IMR-90 (cell line): Measurements from ENCODE around the gene ZNF488. TPM values are rescaled to one million over a fixed set of nuclear protein-coding genes. Genes with fewer than 3 reads are reported as not detected.

Experiments
- ATAC-seq: fragments of 200-7000 bp; cut with Tn5 transposase; 2 replicates; pipeline ENCODE4 v1.9.1; 2020; ENCODE audit warnings: low read depth, mild to moderate bottlenecking, moderate library complexity
- BruUV-seq: library from RNA; stranded (reverse); fragments of 400-500 nt; replicated peaks from 2 replicates; lab custom pipeline; 2021; lab: Mats Ljungman, UMichigan
- CTCF ChIA-PET: fragments of 300-600 bp; formaldehyde crosslinking; extraction: SDS; loops from one replicate; lab custom pipeline; 2021; ENCODE audit warnings: antibody characterized with exemption; lab: Yijun Ruan, JAX
- POLR2A ChIA-PET: fragments of 300-600 bp; sonication (Branson Sonifier 250); formaldehyde crosslinking; loops from one replicate; lab custom pipeline; 2022; ENCODE audit warnings: antibody characterized with exemption; ENCODE audit not compliant: unreplicated experiment; lab: Charles Lee
- DNase-seq: peaks from one replicate; pipeline ENCODE4 v3.0.0; 2013
- H2AFZ ChIP-seq: replicated peaks from 2 replicates; pipeline ENCODE3; 2013; ENCODE audit warnings: low read length, mild to moderate bottlenecking; ENCODE audit not compliant: poor library complexity
- H2AK5ac ChIP-seq: 2 replicates; pipeline ENCODE4 v1.6.1; 2013; ENCODE audit warnings: low read depth, low read length, inconsistent platforms
- H2AK9ac ChIP-seq: replicated peaks from 2 replicates; pipeline ENCODE3; 2013; ENCODE audit warnings: mild to moderate bottlenecking, low read depth, low read length, moderate library complexity; ENCODE audit not compliant: poor library complexity
- H2BK120ac ChIP-seq: 2 replicates; pipeline ENCODE4 v1.6.1; 2013; ENCODE audit warnings: low read depth, low read length, inconsistent platforms
- H2BK15ac ChIP-seq: 3 replicates; pipeline ENCODE4 v1.6.1; 2013; ENCODE audit warnings: low read depth, low read length, inconsistent platforms
- H2BK20ac ChIP-seq: 2 replicates; pipeline ENCODE4 v1.6.1; 2013; ENCODE audit warnings: low read depth, mild to moderate bottlenecking, inconsistent platforms, low read length, moderate library complexity
- H2BK5ac ChIP-seq: 2 replicates; pipeline ENCODE4 v1.6.1; 2013; ENCODE audit warnings: mild to moderate bottlenecking, low read depth, low read length, inconsistent platforms; ENCODE audit not compliant: poor library complexity, severe bottlenecking
- H3K14ac ChIP-seq: replicated peaks from 2 replicates; pipeline ENCODE4 v1.6.1; 2013; ENCODE audit warnings: low read depth, low read length, inconsistent platforms
- H3K18ac ChIP-seq: 2 replicates; pipeline ENCODE4 v1.6.1; 2013; ENCODE audit warnings: low read depth, low read length, control low read depth
- H3K23ac ChIP-seq: 2 replicates; pipeline ENCODE4 v1.6.1; 2013; ENCODE audit warnings: low read depth, low read length, inconsistent platforms
- H3K27ac ChIP-seq: 2 replicates; pipeline ENCODE4 v1.5.1; 2013; ENCODE audit warnings: mild to moderate bottlenecking, control low read depth, low read length; ENCODE audit not compliant: insufficient read depth
- H3K27me3 ChIP-seq: 2 replicates; pipeline ENCODE4 v1.6.1; 2013; ENCODE audit warnings: low read length; ENCODE audit not compliant: control insufficient read depth, insufficient read depth
- H3K36me3 ChIP-seq: 2 replicates; pipeline ENCODE4 v1.6.1; 2013; ENCODE audit warnings: low read length, mixed read lengths; ENCODE audit not compliant: control insufficient read depth, insufficient read depth
- H3K4ac ChIP-seq: 2 replicates; pipeline ENCODE4 v1.6.1; 2013; ENCODE audit warnings: low read depth, low read length, inconsistent platforms
- H3K4me1 ChIP-seq: 2 replicates; pipeline ENCODE4 v1.6.1; 2013; ENCODE audit warnings: low read length, mixed read lengths; ENCODE audit not compliant: control insufficient read depth, insufficient read depth
- H3K4me2 ChIP-seq: 2 replicates; pipeline ENCODE4 v1.6.1; 2013; ENCODE audit warnings: low read depth, mild to moderate bottlenecking, control low read depth, low read length, moderate library complexity
- H3K4me3 ChIP-seq: 2 replicates; pipeline ENCODE4 v1.5.1; 2013; ENCODE audit warnings: low read depth, mild to moderate bottlenecking, control low read depth, low read length, moderate library complexity; ENCODE audit not compliant: insufficient read depth
- H3K56ac ChIP-seq: 2 replicates; pipeline ENCODE4 v1.6.1; 2013; ENCODE audit warnings: low read length, inconsistent platforms; ENCODE audit not compliant: insufficient read depth; ENCODE audit errors: extremely low read depth
- H3K79me1 ChIP-seq, 2 experiments: 2 replicates each; pipeline ENCODE4 v1.6.1; 2013; ENCODE audit warnings: low read length in 2 of 2, inconsistent platforms in 1 of 2, low read depth in 1 of 2
- H3K9ac ChIP-seq: 2 replicates; pipeline ENCODE4 v1.6.1; 2013; ENCODE audit warnings: low read depth, low read length, control low read depth
- H3K9me1 ChIP-seq: 2 replicates; pipeline ENCODE4 v1.6.1; 2013; ENCODE audit warnings: low read length, inconsistent platforms; ENCODE audit not compliant: insufficient read depth
- H3K9me3 ChIP-seq: 2 replicates; pipeline ENCODE4 v1.6.1; 2013; ENCODE audit warnings: low read length; ENCODE audit not compliant: control insufficient read depth, insufficient read depth
- H4K20me1 ChIP-seq: 2 replicates; pipeline ENCODE4 v1.6.1; 2013; ENCODE audit warnings: low read length, inconsistent platforms; ENCODE audit not compliant: insufficient read depth
- H4K5ac ChIP-seq: 2 replicates; pipeline ENCODE4 v1.6.1; 2013; ENCODE audit warnings: mild to moderate bottlenecking, low read depth, low read length, control low read depth
- H4K8ac ChIP-seq, 2 experiments: 2 replicates each; pipeline ENCODE4 v1.6.1; 2013; ENCODE audit warnings: low read depth in 2 of 2, low read length in 2 of 2, control low read depth in 1 of 2, inconsistent platforms in 1 of 2
- H4K91ac ChIP-seq: 2 replicates; pipeline ENCODE4 v1.6.1; 2013; ENCODE audit warnings: low read depth, low read length, inconsistent platforms; ENCODE audit not compliant: insufficient read depth
- CEBPB ChIP-seq: IDR thresholded peaks from 2 replicates; pipeline ENCODE4 v1.6.1; 2012; ENCODE audit warnings: low read depth, low read length, improper control_type of control experiment
- CHD1 ChIP-seq: IDR thresholded peaks from 2 replicates; pipeline ENCODE4 v1.6.1; 2012; ENCODE audit warnings: low read depth, low read length, improper control_type of control experiment
- MAZ ChIP-seq: IDR thresholded peaks from 2 replicates; pipeline ENCODE4 v1.6.1; 2012; ENCODE audit warnings: low read depth, mild to moderate bottlenecking, low read length, improper control_type of control experiment, moderate library complexity, borderline replicate concordance
- MXI1 ChIP-seq: IDR thresholded peaks from 2 replicates; pipeline ENCODE4 v1.6.1; 2012; ENCODE audit warnings: low read depth, mild to moderate bottlenecking, low read length, moderate library complexity, borderline replicate concordance
- NFE2L2 ChIP-seq: fragments of 150-350 bp; IDR thresholded peaks from 2 replicates; pipeline ENCODE4 v1.6.1; 2016; ENCODE audit warnings: low read depth, mild to moderate bottlenecking, low read length
- RAD21 ChIP-seq: IDR thresholded peaks from 2 replicates; pipeline ENCODE4 v1.6.1; 2012; ENCODE audit warnings: low read length, improper control_type of control experiment
- RCOR1 ChIP-seq: IDR thresholded peaks from 2 replicates; pipeline ENCODE4 v1.6.1; 2012; ENCODE audit warnings: mild to moderate bottlenecking, low read length, improper control_type of control experiment; ENCODE audit not compliant: insufficient replicate concordance
- WGBS, 2 experiments: methylation state at CpG; one replicate each; pipeline versions ENCODE4 v1.1.5 to v1.1.7; 2013; ENCODE audit warnings: missing lambda C conversion rate in 2 of 2; ENCODE audit not compliant: insufficient read length in 1 of 2; ENCODE audit errors: extremely low coverage in 2 of 2; 5-methylcytosine and 5-hydroxymethylcytosine counted together
- dilution Hi-C: fragments of 300-500 bp; cut with HindIII; formaldehyde crosslinking; loops from one replicate; pipeline ENCODE4 v1.14.3; 2018; ENCODE audit warnings: low sequenced_read_pairs; ENCODE audit not compliant: unreplicated experiment
- in situ Hi-C: fragments of 300-500 bp; cut with MboI; formaldehyde crosslinking; loops from 3 replicates; pipeline ENCODE4 v1.14.3; 2019; ENCODE audit warnings: low sequenced_read_pairs, inconsistent platforms, mixed read lengths
- intact Hi-C: fragments of 100-400 bp; cut with micrococcal nuclease; formaldehyde crosslinking; loops from 2 replicates; pipeline ENCODE4 v1.10.0; 2022
- polyA plus RNA-seq, 3 experiments: library from polyadenylated mRNA; depleted of rRNA; stranded (reverse); fragments of >200 nt; gene quantifications; 2 replicates each; pipeline ENCODE4 v1.2.3, GENCODE V29; 2012; ENCODE audit warnings: low replicate concordance in 1 of 3
- total RNA-seq: library from RNA; depleted of rRNA; stranded (reverse); fragments of >200 nt; gene quantifications from 2 replicates; pipeline ENCODE4 v1.2.3, GENCODE V29; 2012
- TF ChIP-seq, protein P1 (sequence below): conservative IDR thresholded peaks from 2 replicates; pipeline ENCODE4 v1.5.1; 2012; ENCODE audit warnings: mild to moderate bottlenecking, low read depth, low read length, improper control_type of control experiment

The ZNF488 gene
- total and polyA plus RNA-seq, 2 of the 4 experiments (the other 2 are of a cell fraction): under 0.01 to 0.14 TPM

DNA sequence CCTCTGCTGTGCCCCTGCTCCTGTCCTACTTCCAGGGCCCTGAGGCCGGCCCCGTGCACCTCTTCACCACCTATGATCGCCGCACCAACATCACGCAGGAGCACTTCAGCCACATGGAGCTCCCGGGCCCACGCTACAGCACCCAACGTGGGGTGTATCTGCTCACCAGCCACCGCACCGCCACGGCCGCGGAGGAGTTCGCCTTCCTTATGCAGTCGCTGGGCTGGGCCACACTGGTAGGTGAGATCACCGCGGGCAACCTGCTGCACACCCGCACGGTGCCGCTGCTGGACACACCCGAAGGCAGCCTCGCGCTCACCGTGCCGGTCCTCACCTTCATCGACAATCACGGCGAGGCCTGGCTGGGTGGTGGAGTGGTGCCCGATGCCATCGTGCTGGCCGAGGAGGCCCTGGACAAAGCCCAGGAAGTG is 34.1 kb downstream of the ZNF488 start:
- intact Hi-C loops (no loop called here), in situ Hi-C loops (no loop called here), dilution Hi-C loops (no loop called here)
- no peak overlapping the region for H2AFZ ChIP-seq
- ATAC-seq (no peak), DNase-seq (no peak)
- WGBS, 2 experiments: 93% methylated on average over 19 of the region's 31 CpGs; no CpG with 5 or more reads in 1 of the 2 experiments
- H4K8ac ChIP-seq: no peak overlapping the region
- no peaks in the 10 kb centered on the region for H3K36me3 ChIP-seq
- no peak overlapping the region for H3K18ac ChIP-seq
- no peaks in the 10 kb centered on the region for H3K79me1 ChIP-seq
- CTCF ChIA-PET: no interaction called here
- H2AK5ac ChIP-seq: no peak overlapping the region
- H2BK5ac ChIP-seq: no peak overlapping the region
- no peak overlapping the region for H3K4me3 ChIP-seq
- H4K91ac ChIP-seq: no peak overlapping the region
- H3K9me1 ChIP-seq: no peaks in the 10 kb centered on the region
- H3K4me1 ChIP-seq: no peaks in the 10 kb centered on the region
- H2BK20ac ChIP-seq: no peak overlapping the region
- no peak overlapping the region for H3K9ac ChIP-seq
- H3K23ac ChIP-seq: no peak overlapping the region
- H2BK120ac ChIP-seq: no peak overlapping the region
- H3K4ac ChIP-seq: no peak overlapping the region
- BruUV-seq: no TSS peak
- no peaks in the 10 kb centered on the region for H4K20me1 ChIP-seq
- POLR2A ChIA-PET: no interaction called here
- H4K5ac ChIP-seq: no peak overlapping the region
- H3K56ac ChIP-seq: no peak overlapping the region
- TF ChIP-seq RAD21 (no peak), CEBPB (no peak), RCOR1 (no peak), NFE2L2 (no peak), CHD1 (no peak), MXI1 (no peak), MAZ (no peak)
- TF ChIP-seq, protein P1, sequence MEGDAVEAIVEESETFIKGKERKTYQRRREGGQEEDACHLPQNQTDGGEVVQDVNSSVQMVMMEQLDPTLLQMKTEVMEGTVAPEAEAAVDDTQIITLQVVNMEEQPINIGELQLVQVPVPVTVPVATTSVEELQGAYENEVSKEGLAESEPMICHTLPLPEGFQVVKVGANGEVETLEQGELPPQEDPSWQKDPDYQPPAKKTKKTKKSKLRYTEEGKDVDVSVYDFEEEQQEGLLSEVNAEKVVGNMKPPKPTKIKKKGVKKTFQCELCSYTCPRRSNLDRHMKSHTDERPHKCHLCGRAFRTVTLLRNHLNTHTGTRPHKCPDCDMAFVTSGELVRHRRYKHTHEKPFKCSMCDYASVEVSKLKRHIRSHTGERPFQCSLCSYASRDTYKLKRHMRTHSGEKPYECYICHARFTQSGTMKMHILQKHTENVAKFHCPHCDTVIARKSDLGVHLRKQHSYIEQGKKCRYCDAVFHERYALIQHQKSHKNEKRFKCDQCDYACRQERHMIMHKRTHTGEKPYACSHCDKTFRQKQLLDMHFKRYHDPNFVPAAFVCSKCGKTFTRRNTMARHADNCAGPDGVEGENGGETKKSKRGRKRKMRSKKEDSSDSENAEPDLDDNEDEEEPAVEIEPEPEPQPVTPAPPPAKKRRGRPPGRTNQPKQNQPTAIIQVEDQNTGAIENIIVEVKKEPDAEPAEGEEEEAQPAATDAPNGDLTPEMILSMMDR: no peak
- no peak overlapping the region for H2AK9ac ChIP-seq
- no peak overlapping the region for H3K14ac ChIP-seq
- peaks cover 38% of the 10 kb centered on the region for H3K27me3 ChIP-seq
- H3K27ac ChIP-seq: no peak overlapping the region
- H3K4me2 ChIP-seq: no peak overlapping the region
- no peak overlapping the region for H2BK15ac ChIP-seq
- H3K9me3 ChIP-seq: no peaks in the 10 kb centered on the region
